Measurements from ENCODE around the gene ZBED1. TPM values are rescaled to one million over a fixed set of nuclear protein-coding genes. Genes with fewer than 3 reads are reported as not detected.
"Not testable (repeated sequence)": the region's sequence is repeated elsewhere in the genome, so short reads cannot be mapped to it uniquely, and the experiment has no call there.

ZBED1 gene
- polyA plus RNA-seq, 4 donors: 40.9 to 57.4 (median 44.8) TPM

DNA sequence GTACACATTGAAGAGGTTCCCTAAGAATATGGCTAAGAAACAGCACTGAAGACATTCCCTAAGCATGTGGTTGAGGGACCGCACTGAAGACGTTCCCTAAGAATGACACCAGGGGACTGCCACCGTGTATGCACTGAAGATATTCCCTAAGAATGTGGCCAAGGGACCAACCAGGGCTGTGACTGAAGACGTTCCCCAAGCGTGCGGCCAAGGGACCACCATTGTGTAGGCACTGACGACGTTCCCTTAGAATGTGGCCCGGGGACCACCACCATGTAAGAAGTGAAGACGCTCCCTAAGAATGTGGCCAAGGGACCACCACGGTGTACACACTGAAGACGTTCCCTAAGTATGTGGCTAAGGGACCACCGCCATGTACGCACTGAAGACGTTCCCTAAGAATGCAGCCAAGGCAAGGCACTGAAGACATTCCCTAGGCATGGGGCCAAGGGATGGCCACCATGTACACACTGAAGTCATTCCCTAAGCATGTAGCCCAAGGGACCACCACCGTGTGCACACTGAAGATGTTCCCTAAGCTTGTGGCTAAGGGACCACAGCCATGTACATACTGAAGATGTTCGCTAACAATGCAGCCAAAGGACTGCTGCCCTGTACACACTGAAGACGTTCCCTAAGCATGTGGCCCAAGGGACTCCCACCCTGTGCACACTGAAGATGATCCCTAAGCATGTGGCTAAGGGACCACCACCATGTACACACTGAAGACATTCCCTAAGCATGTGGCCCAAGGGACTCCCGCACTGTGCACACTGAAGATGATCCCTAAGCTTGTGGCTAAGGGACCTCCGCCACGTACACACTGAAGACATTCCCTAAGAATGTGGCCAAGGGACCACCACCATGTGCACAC, 22.0 kb downstream of the ZBED1 start:
- no peak for DNase-seq (ENCODE audit: low read depth in 4 of 4, low spot score in 2 of 4)

DNA sequence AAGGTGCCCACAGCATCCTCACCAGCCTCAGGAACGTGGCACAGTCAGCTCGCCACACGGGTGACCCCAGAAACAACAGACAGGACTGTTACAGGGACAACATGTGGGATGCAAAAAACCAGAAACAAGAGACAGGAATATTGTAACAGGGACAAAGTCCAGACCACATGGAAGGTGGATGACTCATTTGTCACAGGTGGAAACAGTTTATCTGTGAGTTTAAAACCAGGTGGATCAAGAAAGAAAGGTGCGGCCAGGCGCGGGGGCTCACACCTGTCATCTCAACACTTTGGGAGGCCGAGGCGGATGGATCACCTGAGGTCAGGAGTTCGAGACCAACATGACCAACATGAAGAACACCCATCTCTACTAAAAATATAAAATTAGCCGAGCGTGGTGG, 23.5 kb downstream of the ZBED1 start:
- not testable (repeated sequence) for DNase-seq (ENCODE audit: low read depth in 4 of 4, low spot score in 2 of 4)

DNA sequence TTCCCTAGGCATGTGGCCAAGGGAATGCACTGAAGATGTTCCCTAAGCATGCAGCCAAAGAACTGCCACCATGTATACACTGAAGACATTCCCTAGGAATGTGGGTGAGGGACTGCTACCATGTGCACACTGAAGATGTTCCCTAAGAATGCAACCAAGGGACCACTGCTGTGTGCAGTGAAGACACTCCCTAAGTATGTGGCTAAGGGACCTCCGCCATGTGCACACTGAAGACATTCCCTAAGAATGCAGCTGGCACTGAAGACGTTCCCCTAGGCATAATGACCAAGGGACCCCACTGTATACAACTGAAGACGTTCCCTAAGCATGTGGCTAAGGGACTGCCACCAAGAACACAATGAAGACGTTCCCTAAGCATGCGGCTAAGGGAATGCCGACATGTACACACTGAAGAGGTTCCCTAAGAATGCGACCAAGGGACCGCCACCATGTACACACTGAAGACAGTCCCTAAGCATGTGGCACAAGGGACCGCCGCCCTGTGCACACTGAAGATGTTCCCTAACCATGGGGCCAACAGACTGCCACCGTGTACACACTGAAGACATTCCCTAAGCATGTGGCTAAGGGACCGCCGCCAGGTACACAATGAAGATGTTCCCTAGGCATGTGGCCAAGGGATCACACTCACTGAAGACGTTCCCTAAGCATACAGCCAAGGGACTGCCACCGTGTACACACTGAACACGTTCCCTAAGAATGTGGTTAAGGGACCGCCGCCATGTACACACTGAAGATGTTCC, 25.6 kb downstream of the ZBED1 start:
- no peak for DNase-seq (ENCODE audit: low read depth in 4 of 4, low spot score in 2 of 4)

DNA sequence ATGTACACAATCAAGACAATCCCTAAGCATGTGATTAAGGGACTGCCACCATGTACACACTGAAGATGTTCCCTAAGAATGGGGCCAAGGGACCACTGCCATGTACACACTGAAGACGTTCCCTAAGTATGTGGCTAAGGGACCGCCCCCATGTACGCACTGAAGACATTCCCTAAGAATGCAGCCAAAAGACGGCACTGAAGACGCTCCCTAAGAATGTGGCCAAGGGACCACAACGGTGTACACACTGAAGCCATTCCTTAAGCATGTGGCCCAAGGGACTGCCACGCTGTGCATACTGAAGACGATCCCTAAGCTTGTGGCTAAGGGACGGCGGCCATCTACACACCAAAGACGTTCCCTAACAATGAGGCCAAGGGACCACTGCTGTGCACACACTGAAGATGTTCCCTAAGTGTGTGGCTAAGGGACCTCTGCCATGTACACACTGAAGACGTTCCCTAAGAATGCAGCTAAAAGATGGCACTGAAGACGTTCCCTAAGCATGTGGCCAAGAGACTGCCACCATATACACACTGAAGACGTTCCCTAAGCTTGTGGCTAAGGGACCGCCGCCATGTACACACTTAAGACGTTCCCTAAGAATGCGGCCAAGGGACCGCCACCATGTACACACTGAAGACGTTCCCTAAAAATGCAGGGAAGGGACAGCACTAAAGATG, 26.4 kb downstream of the ZBED1 start:
- DNase-seq (ENCODE audit: low read depth in 4 of 4, low spot score in 2 of 4): no peak

DNA sequence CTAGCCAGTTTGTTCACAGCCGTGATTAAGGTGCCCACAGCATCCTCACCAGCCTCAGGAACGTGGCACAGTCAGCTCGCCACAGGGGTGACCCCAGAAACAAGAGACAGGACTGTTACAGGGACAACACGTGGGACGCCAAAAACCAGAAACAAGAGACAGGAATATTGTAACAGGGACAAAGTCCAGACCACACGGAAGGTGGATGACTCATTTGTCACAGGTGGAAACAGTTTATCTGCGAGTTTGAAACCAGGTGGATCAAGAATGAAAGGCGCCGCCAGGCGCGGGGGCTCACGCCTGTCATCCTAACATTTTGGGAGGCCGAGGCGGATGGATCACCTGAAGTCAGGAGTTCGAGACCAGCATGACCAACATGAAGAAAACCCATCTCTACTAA, 27.7 kb downstream of the ZBED1 start:
- not testable (repeated sequence) for DNase-seq (ENCODE audit: low read depth in 4 of 4, low spot score in 2 of 4)

DNA sequence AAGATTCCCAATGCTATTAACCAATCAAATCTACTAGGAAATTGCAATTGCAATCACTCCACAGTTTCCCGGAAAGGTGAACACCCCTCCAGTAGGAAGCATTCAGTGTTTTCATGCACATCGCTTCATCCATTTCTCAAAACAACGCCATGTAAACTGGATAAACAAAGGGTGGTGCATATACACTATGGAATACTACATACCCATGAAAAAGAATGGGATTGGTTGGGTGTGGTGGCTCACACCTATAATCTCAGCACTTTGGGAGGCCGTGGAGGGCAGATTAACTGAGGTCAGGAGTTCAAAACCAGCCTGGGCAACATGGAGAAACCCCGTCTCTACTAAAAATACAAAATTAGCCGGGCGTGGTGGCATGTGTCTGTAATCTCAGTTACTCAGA, 29.1 kb downstream of the ZBED1 start:
- DNase-seq (ENCODE audit: low read depth in 4 of 4, low spot score in 2 of 4): no peak

DNA sequence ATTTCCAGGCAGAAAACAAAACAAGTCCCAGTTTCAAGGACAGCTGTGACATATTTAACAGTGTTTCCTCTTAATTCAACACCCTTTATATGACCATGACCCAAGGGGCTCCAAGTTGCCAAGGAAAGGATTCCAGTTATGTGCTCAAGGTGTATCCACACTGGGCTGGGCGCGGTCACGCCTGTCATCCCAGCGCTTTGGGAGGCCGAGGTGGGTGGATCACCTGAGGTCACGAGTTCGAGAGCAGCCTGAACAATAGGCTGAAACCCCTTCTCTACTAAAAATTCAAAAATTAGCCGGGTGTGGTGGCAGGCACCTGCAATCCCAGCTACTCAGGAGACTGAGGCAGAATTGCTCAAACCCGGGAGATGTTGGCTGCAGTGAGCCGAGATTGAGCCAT, 29.6 kb downstream of the ZBED1 start:
- not testable (repeated sequence) for DNase-seq (ENCODE audit: low read depth in 4 of 4, low spot score in 2 of 4)

DNA sequence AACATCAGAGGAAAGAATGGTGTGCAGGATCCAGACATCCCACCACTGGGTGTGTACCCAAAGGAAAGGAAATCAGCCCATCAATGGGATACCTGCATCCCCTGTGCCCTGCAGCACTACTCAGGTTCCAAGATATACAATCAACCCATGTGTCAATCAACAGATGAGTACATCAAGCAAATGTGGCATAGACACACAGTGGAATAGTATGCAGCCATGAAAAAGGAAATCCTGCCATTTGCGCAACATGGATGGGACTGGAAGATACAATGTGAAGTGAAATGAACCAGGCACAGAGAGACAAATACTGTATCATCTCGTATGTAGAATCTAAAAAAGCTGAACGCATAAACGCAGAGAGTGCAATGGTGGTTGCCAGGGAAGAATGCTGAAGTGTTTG, 30.9 kb downstream of the ZBED1 start:
- DNase-seq (ENCODE audit: low read depth in 4 of 4, low spot score in 2 of 4): not testable (repeated sequence)

DNA sequence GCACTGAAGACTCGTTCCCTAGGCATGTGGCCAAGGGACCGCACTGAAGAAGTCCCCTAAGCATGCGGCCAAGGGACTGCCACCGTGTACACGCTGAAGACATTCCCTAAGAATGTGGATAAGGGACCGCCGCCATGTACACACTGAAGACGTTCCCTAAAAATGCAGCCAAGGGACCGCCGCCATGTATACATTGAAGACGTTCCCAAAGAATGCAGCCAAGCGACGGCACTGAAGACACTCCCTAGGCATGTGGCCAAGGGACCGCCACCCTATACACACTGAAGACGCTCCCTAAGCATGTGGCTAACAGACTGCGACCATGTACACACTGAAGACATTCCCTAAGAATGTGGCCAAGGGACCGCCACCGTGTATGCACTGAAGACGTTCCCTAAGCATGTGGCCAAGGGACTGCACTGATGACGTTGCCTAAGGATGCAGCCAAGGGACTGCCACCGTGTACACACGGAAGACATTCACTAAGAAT, 31.5 kb downstream of the ZBED1 start:
- no peak for DNase-seq (ENCODE audit: low read depth in 4 of 4, low spot score in 2 of 4)

DNA sequence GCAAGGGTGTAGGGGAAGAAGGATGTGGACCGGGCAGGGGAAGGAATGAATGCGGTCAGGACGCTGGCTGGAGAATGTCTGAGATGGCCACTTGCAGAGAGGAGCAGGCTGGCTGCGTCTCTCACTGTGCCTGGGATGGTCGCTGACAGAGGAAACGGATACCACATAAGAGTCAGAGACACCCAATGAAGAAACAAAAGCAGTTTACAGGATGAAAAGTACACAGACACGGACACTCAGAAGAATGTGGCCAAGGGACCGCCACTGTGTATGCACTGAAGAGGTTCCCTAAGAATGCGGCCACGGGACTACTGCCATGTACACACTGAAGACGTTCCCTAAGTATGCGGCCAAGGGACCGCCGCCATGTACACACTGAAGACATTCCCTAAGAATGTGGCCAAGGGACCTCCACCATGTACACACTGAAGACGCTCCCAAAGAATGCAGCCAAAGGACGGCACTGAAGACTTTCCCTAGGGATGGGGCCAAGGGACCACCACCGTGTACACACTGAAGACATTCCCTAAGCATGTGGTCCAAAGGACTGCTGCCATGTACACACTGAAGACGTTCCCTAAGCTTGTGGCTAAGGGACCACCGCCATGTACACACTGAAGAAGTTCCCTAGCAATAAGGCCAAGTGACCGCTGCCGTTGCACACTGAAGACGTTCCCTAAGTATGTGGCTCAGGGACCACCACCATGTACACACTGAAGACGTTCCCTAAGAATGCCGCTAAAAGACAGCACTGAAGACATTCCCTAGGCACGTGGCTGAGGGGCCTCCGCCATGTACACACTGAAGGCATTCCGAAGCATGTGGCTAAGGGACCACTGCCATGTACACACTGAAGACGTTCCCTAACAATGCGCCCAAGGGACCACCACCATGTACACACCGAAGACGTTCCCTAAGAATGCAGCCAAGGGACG, 32.2 kb downstream of the ZBED1 start:
- DNase-seq (ENCODE audit: low read depth in 4 of 4, low spot score in 2 of 4): no peak

DNA sequence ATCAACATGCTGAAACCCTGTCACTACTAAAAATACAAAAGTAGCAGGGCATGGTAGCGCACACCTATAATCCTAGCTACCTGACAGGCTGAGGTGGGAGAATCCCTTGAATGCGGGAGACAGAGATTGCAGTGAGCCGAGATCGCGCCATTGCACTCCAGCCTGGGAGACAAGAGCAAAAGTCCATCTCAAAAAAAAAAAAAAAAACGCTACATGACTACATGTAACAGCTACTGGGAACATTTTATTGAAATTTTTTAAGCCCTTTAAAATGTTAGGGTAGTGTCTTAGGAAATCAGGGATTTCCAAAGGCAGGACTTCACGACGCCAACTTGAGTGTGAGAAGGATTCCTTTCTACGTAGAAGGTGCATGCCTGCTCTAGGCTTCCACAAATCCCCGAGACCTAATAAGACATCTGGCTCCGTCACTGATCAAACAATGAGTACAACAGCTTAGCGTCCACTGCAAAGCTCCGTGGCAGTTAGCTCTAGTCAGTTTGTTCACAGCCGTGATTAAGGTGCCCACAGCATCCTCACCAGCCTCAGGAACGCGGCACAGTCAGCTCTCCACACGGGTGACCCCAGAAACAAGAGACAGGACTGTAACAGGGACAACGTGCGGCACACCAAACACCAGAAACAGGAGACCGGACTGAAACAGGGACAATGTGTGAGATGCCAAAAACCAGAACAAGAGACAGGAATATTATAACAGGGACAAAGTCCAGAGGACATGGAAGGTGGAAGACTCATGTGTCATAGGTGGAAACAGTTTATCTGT, 33.7 kb downstream of the ZBED1 start:
- no peak for DNase-seq (ENCODE audit: low read depth in 4 of 4, low spot score in 2 of 4)

DNA sequence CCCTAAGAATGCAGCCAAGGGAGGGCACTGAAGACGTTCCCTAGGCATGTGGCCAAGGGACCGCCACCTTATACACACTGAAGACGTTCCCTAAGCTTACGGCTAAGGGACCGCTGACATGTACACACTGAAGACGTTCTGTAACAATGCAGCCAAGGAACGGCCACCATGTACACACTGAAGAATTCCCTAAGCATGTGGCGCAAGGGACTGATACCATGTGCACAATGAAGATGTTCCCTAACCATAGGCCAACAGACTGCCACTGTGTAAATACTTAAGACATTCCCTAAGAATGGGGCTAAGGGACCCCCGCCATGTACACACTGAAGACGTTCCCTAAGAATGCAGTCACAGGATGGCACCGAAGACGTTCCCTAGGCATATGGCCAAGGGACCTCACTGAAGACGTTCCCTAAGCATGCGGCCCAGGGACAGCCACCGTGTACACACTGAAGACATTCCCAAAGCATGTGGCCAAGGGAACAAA, 36.1 kb downstream of the ZBED1 start:
- no peak for DNase-seq (ENCODE audit: low read depth in 4 of 4, low spot score in 2 of 4)

DNA sequence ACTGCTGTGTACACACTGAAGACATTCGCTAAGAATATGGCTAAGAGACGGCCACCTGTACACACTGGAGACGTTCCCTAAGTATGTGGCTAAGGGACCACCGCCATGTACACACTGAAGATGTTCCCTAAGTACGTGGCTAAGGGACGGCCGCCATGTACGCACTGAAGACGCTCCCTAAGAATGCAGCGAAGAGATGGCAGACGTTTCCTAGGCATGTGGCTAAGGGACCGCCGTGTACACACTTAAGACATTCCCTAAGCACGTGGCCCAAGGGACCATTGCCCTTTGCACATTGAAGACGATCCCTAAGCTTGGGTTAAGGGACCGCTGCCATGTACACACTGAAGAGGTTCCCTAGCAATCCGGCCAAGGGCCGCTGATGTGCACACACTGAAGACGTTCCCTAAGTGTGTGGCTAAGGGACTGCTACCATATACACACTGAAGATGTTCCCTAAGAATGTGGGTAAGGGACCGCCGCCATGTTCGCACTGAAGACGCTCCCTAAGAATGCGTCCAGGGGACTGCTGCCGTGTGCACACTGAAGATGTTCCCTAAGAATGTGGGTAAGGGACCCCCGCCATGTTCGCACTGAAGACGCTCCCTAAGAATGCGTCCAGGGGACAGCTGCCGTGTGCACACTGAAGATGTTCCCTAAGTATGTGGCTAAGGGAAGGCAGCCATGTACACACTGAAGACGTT, 36.7 kb downstream of the ZBED1 start:
- DNase-seq (ENCODE audit: low read depth in 4 of 4, low spot score in 2 of 4): no peak

DNA sequence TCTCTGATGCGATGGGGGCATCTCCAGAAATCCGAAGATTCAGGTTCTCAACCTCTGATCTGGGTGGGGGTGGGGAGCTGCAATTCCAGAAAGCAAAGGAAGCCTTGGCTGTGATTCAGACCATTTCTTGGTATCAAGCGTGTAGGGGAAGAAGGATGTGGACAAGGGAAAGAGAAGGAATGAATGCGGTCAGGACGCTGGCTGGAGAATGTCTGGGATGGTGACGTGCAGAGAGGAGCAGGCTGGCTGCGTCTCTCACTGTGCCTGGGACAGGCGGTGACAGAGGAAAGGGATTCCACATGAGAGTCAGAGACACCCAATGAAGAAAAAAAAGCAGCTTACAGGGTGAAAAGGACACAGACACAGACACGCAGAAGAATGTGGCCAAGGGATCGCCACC, 37.3 kb downstream of the ZBED1 start:
- DNase-seq (ENCODE audit: low read depth in 4 of 4, low spot score in 2 of 4): not testable (repeated sequence)

DNA sequence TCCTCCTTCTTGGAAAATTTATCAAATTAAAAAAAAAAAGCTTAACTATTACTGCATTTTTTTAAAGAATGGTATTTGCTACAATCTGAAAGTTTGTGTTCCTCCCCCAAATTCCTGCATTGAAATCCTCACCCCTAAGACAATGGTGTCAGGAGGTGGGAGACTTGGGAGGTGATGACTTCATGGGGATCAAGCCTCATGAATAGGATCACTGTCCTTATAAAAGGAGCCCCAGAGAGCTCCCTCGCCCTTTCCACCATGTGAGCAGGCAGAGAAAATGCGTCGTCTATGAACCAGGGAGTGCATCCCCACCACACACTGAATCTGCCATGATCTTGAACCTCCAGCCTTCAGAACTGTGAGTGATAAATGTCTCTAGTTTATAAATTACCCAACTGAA, 38.0 kb downstream of the ZBED1 start:
- no peak for DNase-seq (ENCODE audit: low read depth in 4 of 4, low spot score in 2 of 4)

DNA sequence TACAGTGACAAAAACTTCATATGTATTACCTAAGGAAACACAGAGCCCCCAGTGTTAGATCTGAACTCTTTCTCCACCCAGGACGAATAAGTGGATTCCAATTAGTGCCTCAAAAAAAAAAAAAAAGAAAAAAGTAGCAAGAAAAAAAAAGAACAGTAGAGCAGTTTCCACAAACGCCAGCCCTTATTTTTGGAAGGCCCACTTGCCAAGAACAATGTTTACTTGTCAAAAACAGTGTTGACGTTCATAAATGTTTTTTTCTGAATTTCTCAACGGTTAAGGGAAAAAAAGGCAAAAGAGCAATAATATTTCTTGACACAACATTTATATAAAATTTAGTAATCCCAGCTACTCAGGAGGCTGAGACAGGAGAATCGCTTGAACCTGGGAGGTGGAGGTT, 38.7 kb downstream of the ZBED1 start:
- no peak for DNase-seq (ENCODE audit: low read depth in 4 of 4, low spot score in 2 of 4)

DNA sequence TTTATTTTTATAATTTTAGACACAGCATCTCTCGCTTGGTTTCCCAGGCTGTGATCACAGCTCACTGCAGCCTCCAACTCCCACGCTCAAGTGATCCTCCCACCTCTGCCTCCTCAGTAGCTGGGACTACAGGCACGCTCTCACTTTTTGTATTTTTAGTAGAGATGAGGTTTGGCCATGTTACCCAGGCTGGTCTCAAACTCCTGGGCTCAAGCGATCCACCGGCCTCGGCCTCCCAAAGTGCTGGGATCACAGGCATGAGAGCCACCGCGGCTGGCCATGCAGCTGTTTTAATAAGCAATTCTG, 39.1 kb downstream of the ZBED1 start:
- no peak for DNase-seq (ENCODE audit: low read depth in 4 of 4, low spot score in 2 of 4)

DNA sequence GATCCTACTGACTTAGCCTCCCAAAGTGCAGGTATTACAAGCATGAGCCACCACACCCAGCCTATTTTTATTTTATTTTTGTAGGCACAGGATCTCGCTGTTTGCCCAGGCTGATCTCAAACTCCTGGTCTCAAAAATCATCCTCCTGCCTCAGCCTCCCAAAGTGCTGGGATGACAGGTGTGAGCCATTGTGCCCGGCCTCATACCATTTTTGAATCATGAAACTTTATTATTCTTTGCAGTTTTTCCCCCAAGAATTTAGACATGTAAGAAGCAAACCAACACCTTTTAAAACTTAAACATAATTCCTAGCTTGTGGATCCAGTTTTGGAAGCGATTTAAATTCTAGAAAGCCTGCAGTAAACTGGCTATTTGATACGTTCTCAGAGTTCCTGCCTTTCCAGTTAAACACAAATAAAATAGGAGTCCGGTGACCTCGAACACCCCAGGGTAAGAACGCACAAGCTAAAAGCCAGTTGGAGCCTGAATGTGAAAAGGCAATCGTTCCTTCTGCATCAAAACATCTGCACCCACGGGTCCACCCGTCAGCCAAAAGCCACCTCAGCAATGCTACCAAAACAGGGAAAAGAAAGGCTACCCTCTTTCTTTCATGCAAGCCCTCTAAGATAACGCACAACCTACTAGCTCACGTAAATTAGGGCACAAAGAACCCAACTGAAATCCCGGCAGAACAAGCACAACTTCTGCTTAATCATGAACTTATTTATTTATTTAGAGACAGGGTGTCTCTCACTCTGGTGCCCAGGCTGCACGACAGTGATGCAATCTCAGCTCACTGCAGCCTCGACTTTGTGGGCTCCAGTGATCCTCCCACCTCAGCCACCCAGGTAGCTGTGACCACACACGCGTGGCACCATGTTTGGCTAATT, 39.7 kb downstream of the ZBED1 start:
- DNase-seq (ENCODE audit: low read depth in 4 of 4, low spot score in 2 of 4): not testable (repeated sequence)
